ENCODE data around the gene LMBR1L. TPM values are rescaled to one million over a fixed set of nuclear protein-coding genes. Genes with fewer than 3 reads are reported as not detected.

LMBR1L gene
- total and polyA plus RNA-seq, 2 of the 13 experiments (the other 11 are each of a cell fraction or from before 2014, with no cell fraction given) = 12.2 to 65.9 TPM

DNA sequence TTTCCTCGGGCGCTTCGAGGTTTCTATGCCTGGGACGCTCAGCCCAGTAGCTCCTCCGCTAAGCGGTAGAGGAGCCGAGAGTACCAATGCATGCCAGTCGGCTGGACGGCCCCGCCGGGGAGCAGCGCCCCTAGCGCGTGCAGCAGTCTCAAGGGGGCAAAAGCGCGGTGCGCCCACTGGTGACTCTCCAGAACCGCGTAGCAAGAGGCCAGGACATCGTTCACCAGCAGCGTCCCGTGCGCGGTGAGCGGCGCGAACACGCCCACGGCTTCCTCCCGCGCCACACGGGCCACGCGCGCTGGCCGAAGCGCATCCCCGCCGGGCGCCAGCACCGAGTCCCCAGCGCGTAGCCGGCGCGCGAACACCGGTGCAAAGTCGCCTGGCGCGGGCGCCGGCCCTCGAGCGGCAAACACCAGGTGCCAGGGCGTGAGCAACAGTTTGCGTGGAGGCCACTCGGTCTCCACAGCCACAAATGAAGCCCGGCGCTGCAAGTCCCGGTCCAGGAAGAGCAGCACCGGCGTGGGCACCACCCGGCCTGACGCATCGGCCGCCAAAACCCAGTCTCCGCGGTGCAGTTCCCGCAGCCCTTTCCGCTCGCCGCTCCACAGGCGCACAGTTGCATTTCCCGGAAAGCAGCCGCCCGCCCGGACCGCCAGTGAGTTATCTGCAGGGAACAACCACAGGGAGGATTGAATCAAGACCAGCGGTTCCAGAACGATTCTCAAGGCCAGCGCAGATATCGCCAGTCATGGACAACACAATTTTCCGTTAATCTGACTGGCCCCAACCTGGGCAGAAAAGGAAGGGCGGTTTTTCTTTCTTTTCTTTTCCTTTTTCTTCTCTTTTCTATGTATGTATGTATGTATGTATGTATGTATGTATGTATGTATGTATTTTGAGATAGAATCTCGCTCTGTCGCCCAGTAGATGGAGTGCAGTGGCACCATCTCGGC is 20.6 kb downstream of the LMBR1L start (continued):
- no peak for TF ChIP-seq ZNF607 (CRISPR knock-in tag; IDR thresholded peaks at IDR 0.05; ENCODE audit: borderline replicate concordance)
- TF ChIP-seq ZSCAN31 (CRISPR knock-in tag; IDR thresholded peaks at IDR 0.05; ENCODE audit: low read depth) = no peak
- no peak for TF ChIP-seq ATRX (CRISPR knock-in tag; IDR thresholded peaks at IDR 0.05; ENCODE audit: borderline replicate concordance)
- TF ChIP-seq MTF2 (CRISPR knock-in tag; IDR thresholded peaks at IDR 0.05; ENCODE audit: borderline replicate concordance) = peak; percentile 80
- TF ChIP-seq ZNF232 (CRISPR knock-in tag; IDR thresholded peaks at IDR 0.05; ENCODE audit: borderline replicate concordance) = no peak
- TF ChIP-seq MTA1 (CRISPR knock-in tag; IDR thresholded peaks at IDR 0.05; ENCODE audit: borderline replicate concordance) = peak; percentile 38; the same call in 1 of the 2 replicates
- no peak for TF ChIP-seq HES4 (CRISPR knock-in tag; IDR thresholded peaks at IDR 0.05; ENCODE audit: borderline replicate concordance)
- no peak for TF ChIP-seq PAWR (CRISPR knock-in tag; IDR thresholded peaks at IDR 0.05; ENCODE audit: borderline replicate concordance)
- TF ChIP-seq MAFK (conservative IDR thresholded peaks at IDR 0.05 in 1 of 2, IDR thresholded peaks at IDR 0.05 in 1 of 2; ENCODE audit: low read length in 2 of 2) = no peak
- no peak for TF ChIP-seq ZSCAN12 (CRISPR knock-in tag; IDR thresholded peaks at IDR 0.05)
- TF ChIP-seq ZNF24 (IDR thresholded peaks at IDR 0.05) = no peak
- TF ChIP-seq ZIK1 (CRISPR knock-in tag; IDR thresholded peaks at IDR 0.05; ENCODE audit: borderline replicate concordance, low read depth) = no peak
- TF ChIP-seq ZBTB7B (CRISPR knock-in tag; IDR thresholded peaks at IDR 0.05) = no peak
- no peak for TF ChIP-seq GFI1 (CRISPR knock-in tag; IDR thresholded peaks at IDR 0.05; ENCODE audit: borderline replicate concordance)
- TF ChIP-seq HNRNPL (IDR thresholded peaks at IDR 0.05; ENCODE audit: low read depth, low read length) = 0 out of 2 replicates have a peak, but pooled peaks have one; percentile 66
